GM12891 (cell line): ENCODE measurements around the gene IGFN1.
"Not testable (repeated sequence)": the region's sequence is repeated elsewhere in the genome, so short reads cannot be mapped to it uniquely, and the experiment has no call there.

Experiments used
- DNase-seq: peaks from one replicate; pipeline ENCODE4 v3.0.0; 2011; ENCODE audit warnings: low spot score; ENCODE audit not compliant: insufficient read length
- FAIRE-seq: peaks from 2 replicates; lab custom pipeline; 2011; peaks lifted over from hg19 to GRCh38; lab: Jason Lieb, UNC
- PAX5 ChIP-seq: IDR thresholded peaks from 2 replicates; pipeline ENCODE4 v1.6.1; 2011; ENCODE audit warnings: low read length, moderate library complexity, mild to moderate bottlenecking; ENCODE audit not compliant: insufficient read depth, severe bottlenecking
- POLR2A ChIP-seq: IDR thresholded peaks from 2 replicates; pipeline ENCODE4 v1.6.1; 2011; ENCODE audit warnings: low read depth, low read length, control low read depth
- POLR2AphosphoS5 ChIP-seq: IDR thresholded peaks from 2 replicates; pipeline ENCODE4 v1.6.1; 2011; ENCODE audit warnings: low read depth, low read length, control low read depth
- POU2F2 ChIP-seq: IDR thresholded peaks from 2 replicates; pipeline ENCODE4 v1.6.1; 2011; ENCODE audit warnings: low read depth, mild to moderate bottlenecking, control low read depth, low read length, moderate library complexity
- SPI1 ChIP-seq: IDR thresholded peaks from 2 replicates; pipeline ENCODE4 v1.6.1; 2011; ENCODE audit warnings: low read depth, low read length, control low read depth
- TAF1 ChIP-seq: IDR thresholded peaks from 2 replicates; pipeline ENCODE4 v1.6.1; 2011; ENCODE audit warnings: low read depth, low read length, control low read depth

The IGFN1 gene

DNA sequence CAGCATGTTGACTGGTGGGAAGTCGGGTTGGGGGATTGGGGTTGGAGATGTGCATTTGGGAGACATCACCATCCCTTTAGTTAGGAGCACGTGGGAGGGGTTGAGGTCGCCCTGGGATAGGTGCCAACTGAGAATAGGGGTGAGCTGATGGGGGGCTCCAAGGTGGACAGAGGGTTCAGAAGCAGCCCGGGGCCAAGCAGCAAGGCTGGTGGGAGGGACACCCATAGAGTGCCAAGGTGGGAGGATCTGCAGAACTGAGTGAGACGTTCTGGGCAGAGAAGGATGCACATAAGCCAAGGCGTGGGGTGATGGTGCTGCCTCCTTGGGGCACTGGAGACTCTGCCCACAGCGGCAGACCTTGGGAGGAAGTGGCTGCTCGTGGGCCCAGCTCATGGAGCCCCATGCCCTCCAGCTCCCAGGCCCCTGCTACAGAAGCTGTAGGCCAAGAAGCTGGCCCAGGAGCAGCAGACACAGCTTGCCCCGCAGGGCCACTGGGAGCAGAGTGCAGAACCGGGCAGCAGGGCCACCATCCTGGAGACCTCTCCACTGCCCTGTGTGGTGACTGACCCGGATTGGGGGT, 61.3 kb downstream of the IGFN1 start:
- DNase-seq (no peak), FAIRE-seq (no peak)
- TF ChIP-seq POLR2A: no peak
- no peak for TF ChIP-seq SPI1
- no peak for TF ChIP-seq TAF1
- TF ChIP-seq POLR2AphosphoS5: no peak
- TF ChIP-seq POU2F2: no peak
- no peak for TF ChIP-seq PAX5

DNA sequence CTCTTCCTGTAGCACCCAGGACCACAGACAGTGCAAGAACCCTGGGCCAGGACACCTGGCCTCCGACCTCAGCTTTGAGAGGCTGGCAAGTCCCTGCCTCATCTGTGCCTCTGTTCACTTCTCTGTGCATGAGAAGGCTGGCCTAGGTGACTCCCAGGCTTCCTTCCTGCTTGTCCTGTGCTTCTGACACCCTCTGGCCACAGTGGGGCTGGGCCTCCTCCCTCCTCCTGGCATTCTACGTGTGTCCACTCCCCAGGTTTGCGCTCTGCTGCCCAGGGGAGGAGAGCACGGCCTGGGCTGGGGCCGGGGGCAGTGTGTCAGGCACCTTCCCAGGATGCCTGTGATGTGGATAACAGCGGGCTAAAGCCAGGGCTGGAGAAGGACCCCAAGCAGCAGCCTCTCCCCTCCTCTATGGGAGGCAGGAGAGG, 62.3 kb downstream of the IGFN1 start:
- DNase-seq: no peak
- no peak for FAIRE-seq

DNA sequence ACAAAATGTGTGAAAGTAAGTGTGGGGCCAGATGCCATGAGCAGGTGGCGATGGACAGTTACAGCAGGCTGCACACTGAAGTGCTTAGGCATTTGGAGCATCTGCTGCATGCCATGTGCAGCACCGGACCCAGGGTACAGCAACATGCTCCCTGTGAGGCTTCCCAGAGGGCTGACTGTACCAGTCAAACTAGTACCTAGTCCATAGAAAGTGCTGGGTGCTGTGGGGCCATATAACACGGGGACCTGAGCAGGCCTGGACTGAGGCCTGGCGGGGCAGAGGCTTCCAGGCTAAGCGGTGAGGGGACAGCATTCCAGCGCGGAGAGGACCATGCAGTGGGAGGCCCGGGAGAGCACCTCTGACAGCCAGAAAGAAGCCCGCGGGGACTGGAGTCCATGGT, 62.8 kb downstream of the IGFN1 start:
- FAIRE-seq: no peak
- TF ChIP-seq TAF1: no peak
- no peak for TF ChIP-seq POU2F2
- TF ChIP-seq SPI1: no peak
- no peak for TF ChIP-seq POLR2A
- TF ChIP-seq POLR2AphosphoS5: no peak
- TF ChIP-seq PAX5: no peak
- no peak for DNase-seq

More for the DNA sequence above, 62.3 kb downstream of the IGFN1 start:
- no peak for TF ChIP-seq POU2F2
- TF ChIP-seq POLR2A: no peak
- no peak for TF ChIP-seq PAX5
- TF ChIP-seq SPI1: no peak
- no peak for TF ChIP-seq TAF1
- no peak for TF ChIP-seq POLR2AphosphoS5

DNA sequence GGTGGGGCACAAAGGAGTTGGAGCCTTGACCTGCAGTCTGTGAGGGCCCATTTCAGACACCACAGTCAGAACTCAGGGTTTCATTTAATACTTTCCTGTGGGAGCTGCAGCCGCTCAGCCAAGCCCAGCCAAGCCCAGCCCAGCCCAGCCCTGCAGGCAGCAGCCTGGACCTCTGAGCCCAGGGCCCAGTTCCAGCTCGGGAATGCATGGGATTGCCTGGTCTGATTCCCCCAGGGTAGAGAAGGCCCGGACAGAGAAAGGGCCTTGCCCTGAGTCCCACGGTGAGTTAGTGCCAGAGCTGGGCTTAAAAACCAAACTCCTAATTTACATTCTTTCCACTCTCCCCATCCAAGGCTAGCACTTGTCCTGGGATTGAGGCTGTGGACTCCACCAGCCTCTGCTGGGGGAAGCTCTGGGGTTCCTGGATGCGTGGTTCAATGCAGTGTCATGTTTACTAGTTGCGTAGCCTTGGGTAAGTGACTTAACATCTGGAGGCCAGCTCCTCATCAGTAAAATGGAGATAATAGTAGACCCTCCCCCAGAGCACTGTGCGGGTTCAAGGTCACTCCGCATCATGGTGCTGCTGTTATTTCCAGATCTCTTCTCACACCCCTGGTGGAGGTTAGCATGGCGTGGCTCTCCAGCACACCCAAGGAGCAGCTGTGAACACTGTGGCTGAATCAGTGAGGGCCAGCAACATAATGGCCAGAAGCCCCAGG, 63.4 kb downstream of the IGFN1 start:
- DNase-seq: no peak
- FAIRE-seq: no peak
- no peak for TF ChIP-seq POLR2AphosphoS5
- no peak for TF ChIP-seq TAF1
- no peak for TF ChIP-seq SPI1
- TF ChIP-seq POU2F2: no peak
- TF ChIP-seq PAX5: no peak
- TF ChIP-seq POLR2A: no peak

DNA sequence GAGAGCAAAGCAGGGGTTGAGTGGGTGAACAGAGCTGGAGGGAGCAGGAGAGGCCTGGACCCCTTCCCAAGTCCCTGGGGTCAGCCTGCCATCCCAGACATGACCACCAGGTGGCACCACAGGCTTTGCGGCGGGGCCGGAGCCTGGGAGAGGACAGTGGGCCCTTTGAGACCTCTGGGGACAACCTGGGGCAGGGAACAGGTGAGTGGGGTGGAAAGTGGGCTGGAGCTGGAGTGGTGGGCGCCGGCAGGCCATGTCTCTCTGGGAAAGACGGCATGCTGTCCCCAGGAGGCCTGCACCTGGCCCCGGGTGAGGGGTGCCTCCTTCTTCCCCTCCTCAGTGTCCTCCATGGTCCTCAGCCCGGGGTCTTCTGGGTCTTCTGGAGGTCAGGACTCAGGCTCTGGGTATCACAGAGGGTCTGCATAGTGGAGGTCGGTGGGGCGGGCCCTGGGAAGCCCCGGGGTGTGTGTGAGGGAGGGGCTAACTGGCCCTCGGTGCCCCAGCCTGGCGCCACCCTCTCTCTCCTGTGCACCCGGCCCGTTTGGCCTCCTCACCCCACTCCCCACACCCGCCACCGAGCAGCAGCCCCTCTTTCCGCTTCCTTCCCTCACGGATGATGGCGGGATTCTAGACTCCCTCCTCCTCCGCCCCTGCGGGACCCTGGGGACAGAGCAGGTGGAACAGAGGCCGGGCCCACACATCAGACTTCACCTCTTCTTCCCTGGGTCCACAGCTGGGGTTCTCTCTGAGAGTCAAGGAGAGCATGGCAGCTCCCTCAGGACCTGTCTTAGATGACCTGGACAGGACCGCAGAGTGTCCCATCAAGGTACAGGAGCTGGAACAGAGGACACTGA, 64.2 kb downstream of the IGFN1 start:
- no peak for TF ChIP-seq POU2F2
- TF ChIP-seq POLR2AphosphoS5: no peak
- no peak for TF ChIP-seq TAF1
- no peak for TF ChIP-seq SPI1
- TF ChIP-seq POLR2A: no peak
- no peak for TF ChIP-seq PAX5
- FAIRE-seq (peak; percentile 74), DNase-seq (peak; percentile 93)

DNA sequence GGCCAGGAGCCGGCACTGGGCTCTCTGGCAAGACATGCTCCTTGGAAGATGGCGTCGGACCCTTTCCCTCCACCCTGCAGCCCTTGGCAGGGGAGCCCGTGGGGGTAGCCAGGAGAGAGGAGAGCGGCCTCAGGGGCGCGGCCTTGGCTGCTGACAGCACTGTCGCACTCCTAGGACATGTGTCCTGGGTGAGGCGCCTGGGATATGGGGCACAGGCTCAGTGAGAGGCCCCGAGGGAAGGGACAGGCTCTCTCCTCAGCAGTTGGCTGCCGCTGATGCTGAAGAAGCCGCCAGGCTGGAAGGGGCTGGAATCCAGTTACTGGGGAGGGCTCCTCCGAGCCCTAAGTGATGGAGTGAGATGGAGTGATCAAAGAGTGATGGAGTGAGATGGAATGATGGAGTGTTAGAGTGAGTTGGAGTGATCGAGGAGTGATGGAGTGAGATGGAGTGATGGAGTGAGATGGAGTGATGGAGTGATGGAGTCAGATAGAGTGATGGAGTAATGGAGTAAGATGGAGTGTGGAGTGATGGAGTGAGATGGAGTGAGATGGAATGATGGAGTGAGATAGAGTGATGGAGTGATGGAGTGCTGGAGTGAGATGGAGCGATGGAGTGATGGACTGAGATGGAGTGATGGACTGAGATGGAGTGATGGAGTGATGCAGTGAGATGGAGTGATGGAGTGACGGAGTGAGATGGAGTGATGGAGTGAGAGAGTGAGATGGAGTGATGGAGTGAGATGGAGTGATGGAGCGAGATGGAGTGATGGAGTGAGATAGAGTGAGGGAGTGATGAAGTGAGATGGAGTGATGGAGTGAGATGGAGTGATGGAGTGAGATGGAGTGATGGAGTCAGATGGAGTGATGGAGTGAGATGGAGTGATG, 65.1 kb downstream of the IGFN1 start:
- FAIRE-seq (no peak), DNase-seq (no peak)
- no peak for TF ChIP-seq TAF1
- TF ChIP-seq SPI1: no peak
- TF ChIP-seq POLR2A: no peak
- TF ChIP-seq POLR2AphosphoS5: no peak
- no peak for TF ChIP-seq POU2F2
- no peak for TF ChIP-seq PAX5

DNA sequence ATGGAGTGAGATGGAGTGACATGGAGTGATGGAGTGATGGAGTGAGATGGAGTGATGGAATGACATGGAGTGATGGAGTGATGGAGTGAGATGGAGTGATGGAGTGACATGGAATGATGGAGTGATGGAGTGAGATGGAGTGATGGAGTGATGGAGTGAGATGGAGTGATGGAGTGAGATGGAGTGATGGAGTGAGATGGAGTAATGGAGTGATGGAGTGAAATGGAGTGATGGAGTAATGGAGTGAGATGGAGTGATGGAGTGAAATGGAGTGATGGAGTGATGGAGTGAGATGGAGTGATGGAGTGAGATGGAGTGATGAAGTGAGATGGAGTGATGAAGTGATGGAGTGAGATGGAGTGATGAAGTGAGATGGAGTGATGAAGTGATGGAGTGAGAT, 67.5 kb downstream of the IGFN1 start:
- not testable (repeated sequence) for DNase-seq, FAIRE-seq

DNA sequence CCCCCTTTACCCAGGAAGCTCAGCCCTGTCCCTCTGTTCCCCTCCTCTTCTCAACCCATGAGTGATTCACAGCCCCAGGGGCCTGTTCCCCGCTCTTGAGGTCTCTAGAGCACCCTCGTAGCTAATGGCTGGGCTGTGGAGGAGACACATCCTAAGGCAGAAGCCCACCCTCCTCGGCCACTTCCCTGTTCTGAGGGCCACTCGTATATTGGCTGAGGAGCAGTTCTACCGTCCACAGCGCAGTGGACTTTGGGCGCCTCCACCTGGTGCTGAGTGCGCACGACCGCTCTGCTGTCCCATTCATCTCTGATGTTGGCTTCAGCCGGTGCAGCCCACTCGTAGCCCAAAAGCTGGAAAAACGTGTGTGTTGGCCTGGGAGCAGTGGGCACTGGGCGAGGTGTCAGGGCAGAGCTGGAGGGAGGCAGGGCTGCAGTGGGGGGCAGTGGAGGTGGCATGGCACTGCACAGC, 68.2 kb downstream of the IGFN1 start:
- no peak for DNase-seq
- no peak for FAIRE-seq
- TF ChIP-seq POU2F2 (no peak), SPI1 (no peak), POLR2AphosphoS5 (no peak), POLR2A (no peak), PAX5 (no peak), TAF1 (no peak)

DNA sequence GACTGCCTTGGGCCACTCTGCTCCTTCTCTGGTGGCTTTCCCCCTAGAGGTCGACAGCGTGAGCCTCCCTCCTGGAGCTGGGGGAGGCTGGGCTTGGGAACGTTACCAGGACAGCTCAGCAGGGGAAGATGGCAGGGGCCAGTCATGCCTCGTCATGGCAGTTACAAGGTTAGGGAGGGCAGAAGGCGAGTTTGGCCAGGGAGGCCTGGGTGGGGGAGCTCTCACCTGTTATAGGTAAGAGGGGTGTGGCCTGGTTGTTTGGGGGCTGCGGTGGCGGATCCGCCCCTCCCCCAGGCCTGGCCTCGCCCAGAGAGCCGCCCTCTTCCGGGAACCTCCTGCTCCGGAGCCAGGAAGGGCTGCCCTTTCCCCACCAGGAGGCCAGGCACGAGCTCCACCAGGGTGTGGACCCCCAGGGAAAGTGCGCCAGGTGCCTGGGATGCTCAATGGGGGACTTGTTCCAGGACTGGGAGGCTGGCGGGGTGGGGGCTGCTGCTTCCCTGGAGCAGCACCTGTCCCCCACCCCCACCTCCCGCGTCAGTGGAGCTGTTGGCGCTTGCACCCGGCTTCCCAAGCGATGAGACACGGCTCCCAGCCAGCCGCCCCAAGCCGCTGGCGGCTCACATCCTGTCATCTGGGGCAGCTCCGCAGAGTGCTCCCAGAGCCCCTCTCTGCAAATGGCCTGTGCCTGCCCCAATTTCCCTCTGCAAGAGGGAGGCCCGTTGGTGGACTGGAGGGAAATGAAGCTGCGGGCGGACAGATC, 69.0 kb downstream of the IGFN1 start:
- TF ChIP-seq PAX5 (no peak), POLR2A (no peak), POU2F2 (no peak), TAF1 (no peak), POLR2AphosphoS5 (no peak), SPI1 (no peak)
- no peak for DNase-seq
- no peak for FAIRE-seq
